GM19397 (cell line): ENCODE data around the gene NCOR2.
"Not testable (repeated sequence)": the region's sequence is repeated elsewhere in the genome, so short reads cannot be mapped to it uniquely, and the experiment has no call there.

Source experiments
- ATAC-seq: cut with Tn5 transposase; IDR thresholded peaks from one replicate; pipeline ENCODE4 v1.9.1; 2021; ENCODE audit warnings: mild to moderate bottlenecking, moderate library complexity; ENCODE audit not compliant: unreplicated experiment

The NCOR2 gene

DNA sequence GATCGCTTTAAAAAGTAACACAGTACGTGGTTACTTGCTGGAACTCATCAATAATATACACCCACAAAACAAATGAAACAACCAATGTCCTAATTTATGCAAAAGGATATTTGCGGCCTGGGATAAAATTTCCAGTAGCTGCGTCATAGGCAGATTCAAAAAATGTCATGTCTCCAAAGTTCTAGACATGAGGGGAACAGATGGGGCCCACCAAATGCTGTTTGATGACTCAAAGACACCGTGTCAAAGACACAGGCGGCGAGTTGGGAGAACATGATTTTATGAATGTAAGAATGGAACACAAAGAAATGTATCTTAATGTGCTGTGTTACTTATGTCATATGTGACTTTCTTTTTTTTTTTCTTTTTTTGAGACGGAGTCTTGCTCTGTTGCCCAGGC is 34.3 kb upstream of the NCOR2 start:
- no peak for ATAC-seq

- no peak for ATAC-seq
These were observed 31.9 kb upstream of the NCOR2 start for GRCh38 chr12:124599074-124599999.

GRCh38 chr12:124597041-124597440 is 29.6 kb upstream of the NCOR2 start:
- no peak for ATAC-seq

DNA sequence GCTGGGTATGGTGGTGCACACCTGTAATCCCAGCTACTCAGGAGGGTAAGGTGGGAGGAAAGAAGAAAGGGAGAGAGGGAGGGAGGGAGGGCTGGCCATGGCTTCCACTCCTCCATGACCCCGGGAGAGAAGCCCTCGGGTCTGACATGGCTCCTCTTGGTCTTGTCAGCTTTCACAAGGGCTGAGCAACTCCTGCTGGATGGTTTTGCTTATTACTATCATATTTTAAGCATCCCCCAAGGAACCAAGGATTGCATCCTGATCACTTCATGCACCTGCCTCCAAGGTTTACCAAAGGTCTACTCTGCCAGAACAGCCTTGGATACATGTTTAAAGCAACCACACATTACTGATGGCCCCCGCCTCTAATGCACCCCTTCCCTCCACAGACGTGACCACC is 28.0 kb upstream of the NCOR2 start:
- ATAC-seq: no peak

DNA sequence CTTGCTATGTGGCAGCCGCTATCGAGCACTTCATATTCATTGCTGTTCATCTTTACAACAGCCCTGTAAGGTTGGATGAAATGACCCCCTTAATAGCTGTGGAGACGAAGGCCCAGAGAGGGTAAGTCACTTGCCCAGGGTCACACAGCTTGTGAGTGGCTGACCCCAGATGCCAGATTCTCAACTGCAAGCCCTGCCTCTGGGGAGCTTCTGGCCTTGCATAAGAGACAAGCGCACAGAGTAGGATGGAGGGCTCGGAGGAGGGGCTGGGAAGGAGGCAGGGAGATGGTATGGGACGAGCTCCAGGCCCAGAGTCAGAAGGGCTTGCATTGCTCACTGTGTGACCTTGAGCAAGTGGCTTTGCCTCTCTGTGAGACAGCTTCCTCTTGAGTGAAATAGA is 27.4 kb upstream of the NCOR2 start:
- ATAC-seq: no peak

GRCh38 chr12:124593851-124594401 is 26.5 kb upstream of the NCOR2 start:
- ATAC-seq: no peak

DNA sequence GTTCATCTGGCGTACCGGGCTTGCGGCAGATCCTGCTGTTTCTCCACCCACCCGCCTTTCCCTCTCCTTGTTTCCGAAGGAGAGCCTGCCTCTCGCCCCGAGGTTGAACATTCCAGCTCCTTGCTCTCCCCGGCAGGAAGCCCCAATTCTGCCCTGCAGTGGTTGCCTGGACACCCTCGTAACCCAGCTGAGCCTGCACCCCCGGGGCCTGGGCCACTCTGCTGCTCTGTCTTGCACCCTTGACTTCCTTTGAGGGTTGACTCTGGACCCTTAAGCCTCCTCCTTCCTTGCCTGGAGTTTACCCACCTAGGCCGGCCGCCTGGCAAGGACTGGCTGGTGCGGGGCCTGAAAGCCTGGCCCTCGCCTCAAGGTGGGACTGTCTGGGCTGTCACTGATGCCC is 25.8 kb upstream of the NCOR2 start:
- no peak for ATAC-seq

DNA sequence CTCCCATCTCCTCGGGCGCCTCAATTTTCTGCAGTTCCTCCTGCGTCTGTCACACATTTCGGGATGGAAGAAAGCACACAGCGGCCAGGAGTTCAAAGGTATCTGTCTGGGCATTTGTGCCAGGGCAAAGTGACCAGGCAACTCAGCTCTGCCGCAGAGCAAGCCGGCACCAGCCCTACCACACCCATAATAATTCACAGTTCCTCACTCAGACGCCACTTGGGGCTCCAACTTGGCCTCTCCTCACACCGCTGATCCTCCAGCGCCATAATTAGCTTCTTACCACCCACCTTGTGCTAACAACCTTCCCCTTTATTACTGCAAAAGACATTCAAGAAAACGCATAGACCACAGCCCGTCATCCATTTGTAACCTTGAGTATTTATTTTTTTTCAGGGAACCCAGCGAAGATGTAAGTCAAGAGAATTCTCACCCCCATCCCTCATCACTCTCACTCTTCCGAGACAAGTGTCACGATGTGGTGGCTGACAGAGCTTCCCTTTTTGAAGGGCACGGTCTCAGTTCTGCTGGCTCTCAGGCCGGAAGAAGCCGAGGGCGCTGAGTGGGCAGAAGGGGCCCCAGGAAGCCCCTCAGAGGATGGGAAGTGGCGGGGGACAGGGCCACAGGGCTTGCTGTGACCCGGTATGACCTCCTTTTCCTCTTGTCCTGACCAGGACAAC is 25.2 kb upstream of the NCOR2 start:
- ATAC-seq: no peak

DNA sequence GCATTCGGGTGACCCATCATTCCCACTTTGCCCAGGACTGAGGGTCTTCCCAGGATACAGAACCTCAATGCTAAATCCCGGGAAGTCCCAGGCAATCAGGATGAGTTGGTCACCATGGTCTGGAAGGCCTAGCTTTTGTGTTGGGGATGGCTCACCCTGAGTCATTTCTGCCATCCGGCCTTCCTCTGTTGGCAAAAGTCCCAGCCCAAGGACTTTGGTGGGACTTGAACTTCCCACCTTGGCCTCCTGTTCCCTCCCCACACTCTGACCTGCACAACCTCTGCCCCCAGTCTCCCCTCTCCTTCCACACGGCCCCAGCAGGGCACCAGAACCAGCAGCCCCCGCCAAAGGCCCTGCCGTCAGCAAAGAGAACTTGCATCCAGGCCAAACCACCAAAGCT is 24.6 kb upstream of the NCOR2 start:
- ATAC-seq: no peak

GRCh38 chr12:124590447-124590846 is 23.0 kb upstream of the NCOR2 start:
- ATAC-seq: no peak

DNA sequence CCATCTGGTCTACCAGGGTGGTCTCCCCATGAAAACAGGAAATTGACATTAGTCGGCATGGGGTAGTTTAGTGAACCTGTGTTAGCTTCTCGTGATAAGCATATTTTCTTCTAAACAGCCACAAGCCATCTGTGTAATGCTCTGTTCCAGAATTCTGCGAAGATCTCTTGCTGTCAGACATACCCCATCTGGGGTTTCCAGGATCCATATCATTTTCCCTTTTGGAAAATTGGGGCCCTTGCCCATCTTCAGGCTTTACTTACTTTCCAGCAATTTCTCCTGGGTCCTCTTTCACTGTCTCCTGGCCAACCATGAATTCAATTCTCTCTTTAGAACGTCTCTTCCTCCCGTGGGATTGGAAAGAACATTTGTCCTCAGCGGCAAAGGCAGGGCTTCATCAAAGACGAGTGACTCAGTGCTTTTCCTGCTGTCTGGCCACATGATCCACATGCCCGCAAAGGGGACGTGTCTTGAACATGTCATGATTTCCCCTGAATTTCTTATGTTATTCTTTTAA is 21.4 kb upstream of the NCOR2 start:
- no peak for ATAC-seq

DNA sequence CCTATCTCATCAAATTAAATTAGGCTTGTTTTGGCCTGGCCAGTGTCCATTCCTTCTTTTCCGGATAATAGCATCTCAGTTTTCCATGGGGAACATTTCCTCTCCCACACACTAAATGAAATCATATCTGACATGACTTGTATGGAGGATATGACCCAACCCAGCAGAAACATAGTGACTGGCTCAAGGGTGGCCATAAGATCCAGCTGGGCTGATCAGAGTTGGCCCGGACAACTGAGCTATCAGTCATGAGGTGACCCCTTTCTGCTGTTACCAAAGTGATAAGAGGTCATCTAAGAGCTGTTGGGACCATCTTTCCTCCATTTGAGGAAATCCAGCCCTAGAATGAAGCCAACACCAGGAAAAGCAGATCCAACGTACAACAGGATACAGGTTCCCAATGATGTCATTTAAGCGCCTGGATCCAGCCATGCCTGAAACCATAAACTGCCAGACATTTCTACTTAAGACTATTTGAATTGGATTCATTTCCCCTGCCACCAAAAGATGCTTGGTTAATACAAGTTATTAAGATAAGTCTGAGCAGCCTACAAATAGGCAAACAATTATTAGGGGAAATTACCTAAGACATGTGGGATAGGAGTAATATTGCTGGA is 20.7 kb upstream of the NCOR2 start:
- no peak for ATAC-seq

- no peak for ATAC-seq
These were observed 19.3 kb upstream of the NCOR2 start for GRCh38 chr12:124586756-124587155.

DNA sequence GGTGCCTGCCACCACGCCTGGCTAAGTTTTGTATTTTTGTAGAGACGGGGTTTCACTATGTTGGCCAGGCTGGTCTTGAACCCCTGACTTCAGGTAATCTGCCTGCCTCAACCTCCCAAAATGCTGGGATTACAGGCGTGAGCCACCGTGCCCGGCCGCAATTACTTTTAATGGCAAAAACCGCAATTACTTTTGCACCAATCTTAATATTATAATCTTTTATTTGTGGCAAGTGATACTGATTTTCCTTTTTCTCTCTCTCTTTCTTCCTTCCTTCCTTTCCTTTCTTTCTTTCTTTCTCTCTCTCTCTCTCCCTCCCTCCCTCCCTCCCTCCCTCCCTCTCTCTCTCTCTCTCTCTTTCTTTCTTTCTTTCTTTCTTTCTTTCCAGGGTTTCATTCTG is 17.1 kb upstream of the NCOR2 start:
- not testable (repeated sequence) for ATAC-seq

DNA sequence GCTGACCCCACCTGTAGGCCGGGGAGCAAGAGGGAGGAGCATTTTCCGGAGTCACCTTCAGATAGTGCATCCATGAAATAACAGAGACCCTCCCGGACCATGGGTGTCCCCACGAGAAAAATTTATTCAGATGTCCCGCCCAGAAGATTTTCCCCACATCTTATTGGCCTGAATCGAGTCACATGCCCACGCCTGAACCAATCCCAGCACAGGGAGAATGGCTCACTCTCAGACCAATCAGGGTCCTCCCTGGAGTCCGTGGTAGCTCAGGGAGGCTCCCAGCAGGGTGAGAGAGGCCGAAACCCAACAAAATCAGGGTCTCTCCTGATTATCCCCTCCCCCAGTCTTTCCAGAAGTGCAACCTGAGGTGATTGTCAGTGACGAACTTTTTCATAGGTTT is 16.4 kb upstream of the NCOR2 start:
- no peak for ATAC-seq

DNA sequence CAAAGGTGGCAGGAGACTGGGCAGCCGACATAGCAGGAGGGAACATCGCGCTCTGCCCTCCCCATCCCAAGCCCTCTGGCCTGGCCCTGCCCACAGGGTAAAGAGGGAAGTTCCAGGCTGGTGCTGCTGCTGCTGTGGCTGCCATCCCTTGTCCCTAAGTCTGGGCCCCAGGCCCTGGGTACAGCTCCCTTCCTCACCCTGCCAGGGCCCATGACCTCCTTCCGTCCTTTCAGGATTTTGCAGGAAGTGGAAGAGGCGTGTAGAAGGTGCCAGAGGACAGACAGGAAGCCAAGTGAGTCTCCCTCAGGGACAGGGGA is 14.7 kb upstream of the NCOR2 start:
- ATAC-seq: no peak

- no peak for ATAC-seq
These were observed 14.1 kb upstream of the NCOR2 start for GRCh38 chr12:124581307-124582107.

DNA sequence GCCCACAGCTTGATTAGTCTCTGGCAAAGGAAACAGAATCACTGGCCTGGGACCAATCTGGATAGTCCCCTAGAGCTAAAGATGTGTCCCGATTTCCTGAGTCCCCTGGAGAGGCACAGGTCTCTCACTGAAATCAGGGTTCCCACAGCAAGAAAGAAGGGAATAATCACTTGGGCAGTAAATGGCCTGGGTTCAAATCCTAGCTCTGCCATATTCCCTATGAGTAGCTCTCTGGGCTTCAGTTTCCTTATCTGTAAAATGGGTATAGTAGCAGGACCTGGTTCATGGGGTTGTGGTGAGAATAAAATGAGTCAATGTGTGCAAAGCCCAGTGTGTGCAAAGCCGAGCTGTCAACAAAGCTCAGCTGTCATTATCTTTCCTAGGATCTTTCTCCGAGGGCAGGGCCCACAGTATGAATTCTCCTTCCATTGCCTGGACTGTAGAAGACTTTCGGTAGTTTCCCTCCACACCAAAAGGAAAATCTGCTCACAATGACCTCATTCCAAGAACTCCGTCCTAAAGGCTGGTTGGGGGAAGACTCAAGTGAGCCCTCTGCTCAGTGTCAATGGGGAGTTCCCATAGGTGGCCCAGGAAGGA is 12.6 kb upstream of the NCOR2 start:
- no peak for ATAC-seq

DNA sequence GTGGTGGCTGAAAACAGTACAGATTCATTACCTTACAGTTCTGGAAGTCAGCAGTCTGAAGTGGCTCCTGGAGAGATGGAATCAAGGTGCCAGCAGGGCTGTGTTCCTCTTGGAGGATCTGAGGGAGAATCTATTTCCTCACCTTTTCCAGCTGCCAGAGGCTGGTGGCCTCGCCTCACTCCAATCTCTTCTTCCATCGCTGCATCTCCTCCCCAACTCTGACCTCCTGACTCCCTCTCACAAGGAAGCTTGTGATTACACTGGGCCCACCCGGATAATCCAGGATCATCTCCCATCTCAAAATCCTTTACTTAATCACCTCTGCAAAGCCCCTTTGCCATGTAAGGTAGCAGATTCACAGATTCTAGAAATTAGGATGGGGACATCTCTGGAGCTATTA is 11.4 kb upstream of the NCOR2 start:
- no peak for ATAC-seq

DNA sequence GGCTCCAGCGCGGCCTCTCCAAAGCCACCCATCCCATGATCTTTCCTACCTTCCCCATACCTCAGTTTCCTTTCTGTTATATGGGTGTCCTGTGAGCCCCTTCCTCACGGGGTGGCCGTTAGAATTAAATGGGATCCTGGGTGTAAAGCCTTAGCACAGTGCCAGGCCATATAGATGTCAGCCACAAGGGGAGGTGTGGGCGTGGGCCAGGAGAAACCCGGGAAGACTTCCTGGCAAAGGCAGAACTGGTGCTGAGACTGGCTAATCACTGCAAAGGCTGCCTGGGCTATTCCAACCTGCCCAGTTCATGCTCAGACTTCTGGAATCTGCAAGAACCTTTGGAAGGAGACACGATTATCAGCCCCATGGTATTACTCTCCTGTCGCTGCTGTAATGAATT is 11.0 kb upstream of the NCOR2 start:
- ATAC-seq: no peak
